Bone marrow (tissue), 2 donors: ENCODE results near the gene TAB2.
"Not testable (repeated sequence)": the region's sequence is repeated elsewhere in the genome, so short reads cannot be mapped to it uniquely, and the experiment has no call there.

Experiments
- DNase-seq, 2 donors: peaks; one replicate each; lab custom pipeline; 2025; lab: John Stamatoyannopoulos, UW

Gene TAB2

GRCh38 chr6:149443411-149444181 is 126.1 kb downstream of the TAB2 start:
- DNase-seq = no peak

GRCh38 chr6:149444360-149445094 is 127.0 kb downstream of the TAB2 start:
- not testable (repeated sequence) for DNase-seq

GRCh38 chr6:149445095-149445466 is 127.6 kb downstream of the TAB2 start:
- no peak for DNase-seq

- no peak for DNase-seq
Measured at GRCh38 chr6:149445573-149445972, 128.1 kb downstream of the TAB2 start.

GRCh38 chr6:149446791-149447376 is 129.4 kb downstream of the TAB2 start:
- no peak for DNase-seq

GRCh38 chr6:149448821-149449453 is 131.4 kb downstream of the TAB2 start:
- DNase-seq = no peak

DNA sequence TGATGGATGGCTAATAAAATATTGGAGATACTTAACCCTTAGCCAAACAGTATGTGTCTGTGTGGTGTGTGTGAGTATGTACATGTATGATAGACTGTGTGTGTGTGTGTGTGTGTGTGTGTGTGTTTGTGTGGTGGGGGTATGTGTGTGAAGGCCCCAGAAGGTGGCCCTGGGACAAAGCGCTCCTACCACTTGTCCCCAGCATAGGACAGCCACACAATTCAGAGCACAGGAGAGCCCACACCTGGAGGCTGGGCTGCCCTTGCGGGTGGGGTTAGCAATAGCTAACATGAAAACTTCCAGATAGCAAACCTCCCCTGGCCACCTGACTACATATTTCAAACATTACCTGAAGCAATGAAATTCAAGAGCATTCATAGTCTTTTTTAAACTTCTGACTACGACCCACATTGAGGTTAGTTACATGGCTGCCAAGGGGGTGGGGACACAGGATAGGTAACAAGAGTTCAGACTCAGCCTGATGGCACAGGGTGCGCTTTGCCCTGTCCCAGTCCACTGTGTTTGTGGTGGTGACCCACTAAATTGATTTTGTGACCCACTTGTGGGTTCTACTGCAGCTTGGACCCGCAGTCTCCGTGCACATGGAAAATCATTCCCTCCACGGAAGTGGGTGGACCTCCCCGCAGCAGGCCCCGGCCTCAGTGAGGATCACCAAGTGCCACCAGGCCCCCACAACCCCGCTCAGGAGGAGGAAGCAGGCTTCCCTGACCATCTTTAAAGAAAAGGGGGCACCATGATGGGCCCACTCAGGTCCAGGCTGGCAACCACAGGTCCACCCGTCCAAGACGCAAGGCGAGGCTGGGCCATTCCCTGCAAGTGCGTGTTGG is 132.5 kb downstream of the TAB2 start:
- no peak for DNase-seq

GRCh38 chr6:149450679-149451375 is 133.3 kb downstream of the TAB2 start:
- no peak for DNase-seq

GRCh38 chr6:149451376-149452036 is 134.0 kb downstream of the TAB2 start:
- no peak for DNase-seq

DNA sequence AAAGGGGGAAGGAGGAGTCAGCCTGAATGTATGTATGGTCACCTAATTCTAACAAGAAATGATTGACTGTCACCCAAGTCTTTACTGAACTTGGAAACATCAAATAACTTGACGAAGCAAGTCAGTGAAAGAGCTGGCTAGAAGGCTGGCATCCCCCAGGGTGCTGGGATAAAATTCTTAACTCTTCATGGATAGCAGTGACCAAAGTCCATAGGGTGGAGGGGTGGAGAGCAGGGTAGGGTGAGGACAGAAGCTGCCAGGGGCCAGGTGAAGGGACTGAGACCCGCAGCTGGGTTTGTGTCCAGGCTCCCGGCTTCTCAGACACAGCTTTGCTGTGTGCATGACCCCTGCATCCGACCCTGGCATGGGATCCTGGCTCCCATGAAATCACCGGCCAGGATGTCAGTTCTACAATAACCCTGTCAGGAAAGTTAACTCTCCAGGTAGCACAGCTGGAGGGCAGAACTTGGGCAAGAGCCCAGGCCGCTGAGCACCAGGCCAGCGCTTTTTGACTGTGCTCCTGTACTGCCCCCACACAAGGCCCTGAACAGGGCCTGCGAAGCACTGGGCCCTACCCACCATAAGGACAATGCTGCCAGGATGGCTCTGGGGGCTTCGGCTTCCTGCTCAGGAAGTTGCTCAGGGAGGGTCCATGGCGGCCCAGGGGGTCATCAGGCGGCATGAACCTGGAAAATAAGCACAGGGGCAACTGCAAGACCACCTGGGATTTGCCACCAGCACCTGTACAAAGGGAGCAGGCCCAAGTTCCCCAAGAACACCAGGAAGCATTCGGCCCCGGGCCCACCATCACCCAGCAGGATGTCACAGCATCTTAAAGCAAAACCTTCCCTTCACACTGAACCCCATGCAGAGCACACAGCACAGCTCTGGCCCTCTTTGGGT is 134.8 kb downstream of the TAB2 start:
- DNase-seq = no peak

DNA sequence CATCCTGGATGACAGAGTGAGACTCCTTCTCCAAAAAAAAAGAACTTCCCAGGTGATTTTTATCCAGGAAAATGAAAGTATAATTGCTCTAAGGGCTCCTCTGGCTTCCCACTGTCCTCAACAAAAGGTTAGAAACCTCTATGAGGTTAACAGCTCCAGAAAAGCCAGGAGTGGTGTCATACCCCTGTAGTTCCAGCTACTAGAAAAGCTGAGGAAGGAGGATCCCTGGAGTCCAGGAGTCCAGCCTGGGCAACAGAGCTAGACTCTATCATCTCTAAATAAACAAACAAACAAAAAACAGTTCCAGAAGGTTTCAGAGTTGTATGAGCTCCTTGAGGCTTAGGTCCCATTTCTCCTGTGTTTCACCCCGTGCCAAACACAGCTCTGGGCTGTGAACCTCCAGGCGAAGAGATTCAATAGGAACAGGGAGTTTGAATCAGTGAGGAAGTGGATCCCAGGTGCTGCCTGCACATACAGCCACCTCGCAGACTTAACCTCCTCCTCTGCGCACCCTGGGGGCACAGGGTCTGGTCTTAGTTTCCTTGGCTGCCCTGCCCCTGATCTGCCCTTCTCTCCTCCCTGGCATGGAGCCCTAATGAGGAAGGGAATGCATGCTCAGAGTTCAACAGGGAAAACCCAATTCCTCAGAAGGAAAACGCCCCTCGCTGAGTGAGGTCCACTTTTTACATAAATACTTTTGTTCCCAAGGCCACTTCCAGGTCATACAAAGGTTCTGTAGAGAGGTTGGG is 136.3 kb downstream of the TAB2 start:
- DNase-seq = no peak

DNA sequence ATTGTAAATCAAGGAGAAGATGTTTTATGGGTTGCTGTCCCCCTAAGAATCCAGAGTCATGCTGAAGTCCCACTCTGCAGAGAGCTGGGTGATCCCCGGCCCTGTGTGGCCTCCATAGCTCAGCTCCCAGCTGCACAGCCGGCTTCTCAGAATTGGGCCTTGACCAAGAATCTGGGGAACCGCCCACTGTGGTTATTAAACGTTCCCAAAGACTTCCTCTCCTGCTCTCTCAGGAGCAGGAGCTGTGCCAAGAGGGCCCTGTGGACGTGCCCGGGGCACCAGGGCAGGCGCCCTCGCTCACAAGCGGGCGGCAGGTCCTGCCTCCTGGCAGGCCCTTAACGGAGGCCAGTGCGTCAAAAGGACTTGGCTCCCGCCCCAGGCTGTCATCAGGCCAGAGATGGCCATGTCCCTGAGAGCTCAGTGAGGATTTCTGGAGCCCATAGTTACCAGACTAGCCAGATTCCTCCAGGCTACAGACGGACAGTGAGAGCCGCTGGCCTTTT is 136.9 kb downstream of the TAB2 start:
- no peak for DNase-seq

DNA sequence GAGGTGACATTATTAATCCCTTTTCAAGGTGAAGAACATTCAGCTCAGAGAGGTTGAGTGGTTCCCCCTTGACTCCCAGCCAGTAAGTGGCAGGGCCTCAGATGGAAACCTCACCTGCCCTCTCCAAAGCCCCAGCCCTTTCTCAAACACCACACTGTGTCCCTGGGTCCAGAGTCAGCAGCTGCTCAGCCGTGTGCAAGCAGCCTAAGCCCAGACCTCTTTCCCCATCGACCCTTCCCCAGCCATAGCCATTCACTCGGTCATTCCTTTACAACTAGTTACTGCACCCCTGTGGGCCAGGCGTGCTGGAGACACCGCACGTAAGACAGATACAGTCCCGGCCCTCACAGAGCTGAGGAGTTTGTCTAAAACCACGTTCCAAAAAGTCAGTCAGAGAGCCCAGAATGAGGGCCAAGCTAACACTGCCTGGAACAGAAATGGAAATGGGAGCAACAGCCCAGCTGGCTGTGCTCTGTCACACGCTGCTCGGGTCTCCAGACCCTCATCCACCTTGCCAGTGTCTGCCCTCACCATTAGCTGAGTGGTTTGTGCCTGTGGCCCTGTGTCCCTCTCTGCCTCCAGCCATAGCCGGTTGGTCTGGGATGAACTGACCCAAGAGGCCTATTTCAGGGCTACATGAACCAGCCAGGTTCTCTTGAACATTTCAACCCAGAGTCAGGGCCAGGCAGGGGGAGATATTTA is 137.7 kb downstream of the TAB2 start:
- no peak for DNase-seq

DNA sequence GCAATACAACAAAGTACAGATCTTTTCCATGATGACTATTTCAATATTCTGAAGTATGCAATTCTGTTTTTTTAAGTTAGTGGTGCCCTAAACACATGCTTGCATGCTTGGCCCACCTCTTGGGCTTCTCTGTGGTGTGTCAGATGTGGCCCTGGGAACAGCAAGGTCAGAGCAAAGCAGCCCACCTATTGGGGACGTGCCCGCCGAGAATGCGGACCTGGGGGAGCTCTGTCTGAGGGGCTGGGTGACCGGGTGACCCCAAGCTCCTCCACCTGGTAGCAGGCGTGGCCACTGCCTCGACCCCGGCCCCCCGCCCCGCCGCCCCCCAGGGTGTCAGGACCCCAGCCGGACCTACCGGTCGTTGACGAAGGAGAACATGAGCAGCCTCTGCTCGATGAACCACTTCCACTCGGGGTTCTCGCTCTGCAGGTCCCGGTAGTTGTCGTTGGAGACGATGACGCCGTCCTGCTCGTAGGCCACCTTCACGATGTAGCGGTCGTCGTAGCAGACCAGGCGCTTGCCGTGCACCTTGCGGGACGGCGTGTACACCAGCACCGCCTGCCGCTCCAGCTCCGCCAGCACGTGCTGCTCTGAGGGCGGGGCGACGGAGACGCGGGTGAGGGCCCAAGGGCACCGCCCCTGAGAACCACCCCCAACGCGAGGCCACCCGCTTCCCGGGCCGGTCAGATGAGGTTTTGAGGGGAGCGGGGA is 139.0 kb downstream of the TAB2 start:
- no peak for DNase-seq

- no peak for DNase-seq
Measured at GRCh38 chr6:149457316-149457884, 139.9 kb downstream of the TAB2 start.

- DNase-seq = no peak
Measured at GRCh38 chr6:149458196-149458595, 140.7 kb downstream of the TAB2 start.

DNA sequence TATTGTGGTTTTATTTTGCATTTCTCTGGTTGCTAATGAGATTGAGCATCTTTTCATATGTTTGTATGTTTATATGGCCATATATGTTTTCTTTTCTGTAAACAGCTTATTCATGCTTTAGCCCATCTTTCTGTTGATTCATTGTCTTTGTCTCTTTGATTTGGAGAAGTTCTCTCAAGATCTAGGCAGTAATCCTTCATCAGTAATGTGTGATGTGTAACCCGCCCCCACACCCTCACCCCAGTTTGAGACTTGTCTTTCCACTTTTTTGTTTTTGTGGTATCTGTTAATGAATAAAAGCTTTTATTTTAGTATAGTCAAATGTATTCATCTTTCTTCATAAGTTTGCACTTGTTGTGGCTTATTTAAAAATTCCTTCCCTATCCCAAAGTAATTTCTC is 141.3 kb downstream of the TAB2 start:
- DNase-seq = no peak
